HepG2 (cell line): ENCODE results near the gene HLA-DMB.

Source experiments
- CTCF ChIP-seq: sonication (generic); formaldehyde crosslinking; IDR thresholded peaks from 2 replicates; pipeline ENCODE4 v1.5.0; 2020; ENCODE audit warnings: mild to moderate bottlenecking, missing genetic modification reagents, moderate library complexity
- POLR2A ChIP-seq, 2 experiments: IDR thresholded peaks; 2 replicates each; pipeline ENCODE4 v1.6.1; 2011; ENCODE audit warnings: low read depth in 2 of 2, low read length in 2 of 2, mild to moderate bottlenecking in 1 of 2, moderate library complexity in 1 of 2; ENCODE audit not compliant: insufficient read depth in 1 of 2

DNA sequence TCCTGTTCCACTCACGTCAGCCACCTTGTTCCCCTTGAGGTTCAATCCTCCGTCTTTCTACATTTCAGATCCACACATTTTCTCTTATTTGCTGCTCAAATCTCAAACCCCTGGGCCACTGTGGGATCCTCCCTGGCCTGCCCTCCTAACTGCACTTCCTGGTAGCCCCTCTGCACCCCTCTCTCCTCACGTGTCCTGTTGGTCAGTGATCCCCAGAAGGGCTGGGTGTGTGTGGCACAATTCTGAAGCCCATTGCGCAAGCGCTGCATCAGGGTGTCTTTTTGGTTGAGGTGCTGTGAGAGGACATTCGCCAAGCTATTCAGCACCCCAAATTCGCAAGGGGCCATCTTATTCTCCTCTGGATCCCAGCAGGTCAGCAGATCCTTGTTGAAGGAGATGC, 2.3 kb downstream of the HLA-DMB start:
- TF ChIP-seq POLR2A (IDR thresholded peaks at IDR 0.05; ENCODE audit: insufficient read depth in 1 of 2, low read depth in 2 of 2, low read length in 2 of 2) (no peak), CTCF (no peak)
